Skeletal muscle satellite cell (primary cell): ENCODE results near the gene CRACDL.

Experiments
- H3K27me3 ChIP-seq: 2 replicates; pipeline ENCODE4 v1.7.0; 2013; ENCODE audit warnings: low read length; ENCODE audit not compliant: control insufficient read depth, insufficient read depth
- H3K36me3 ChIP-seq: 2 replicates; pipeline ENCODE4 v1.7.0; 2013; ENCODE audit warnings: mild to moderate bottlenecking, control low read depth, low read length; ENCODE audit not compliant: insufficient read depth
- H3K4me1 ChIP-seq: 2 replicates; pipeline ENCODE4 v1.7.0; 2013; ENCODE audit warnings: low read length; ENCODE audit not compliant: control insufficient read depth, insufficient read depth
- H3K4me2 ChIP-seq: 2 replicates; pipeline ENCODE4 v1.7.0; 2013; ENCODE audit warnings: mild to moderate bottlenecking, low read length
- H3K4me3 ChIP-seq: 2 replicates; pipeline ENCODE4 v1.7.0; 2013; ENCODE audit warnings: low read length
- H3K9ac ChIP-seq: 2 replicates; pipeline ENCODE4 v1.7.0; 2013; ENCODE audit warnings: mild to moderate bottlenecking, low read depth, low read length, moderate library complexity
- H3K9me3 ChIP-seq: replicated peaks from 2 replicates; pipeline ENCODE4 v1.7.0; 2013; ENCODE audit warnings: mild to moderate bottlenecking, control low read depth, low read length

CRACDL gene

DNA sequence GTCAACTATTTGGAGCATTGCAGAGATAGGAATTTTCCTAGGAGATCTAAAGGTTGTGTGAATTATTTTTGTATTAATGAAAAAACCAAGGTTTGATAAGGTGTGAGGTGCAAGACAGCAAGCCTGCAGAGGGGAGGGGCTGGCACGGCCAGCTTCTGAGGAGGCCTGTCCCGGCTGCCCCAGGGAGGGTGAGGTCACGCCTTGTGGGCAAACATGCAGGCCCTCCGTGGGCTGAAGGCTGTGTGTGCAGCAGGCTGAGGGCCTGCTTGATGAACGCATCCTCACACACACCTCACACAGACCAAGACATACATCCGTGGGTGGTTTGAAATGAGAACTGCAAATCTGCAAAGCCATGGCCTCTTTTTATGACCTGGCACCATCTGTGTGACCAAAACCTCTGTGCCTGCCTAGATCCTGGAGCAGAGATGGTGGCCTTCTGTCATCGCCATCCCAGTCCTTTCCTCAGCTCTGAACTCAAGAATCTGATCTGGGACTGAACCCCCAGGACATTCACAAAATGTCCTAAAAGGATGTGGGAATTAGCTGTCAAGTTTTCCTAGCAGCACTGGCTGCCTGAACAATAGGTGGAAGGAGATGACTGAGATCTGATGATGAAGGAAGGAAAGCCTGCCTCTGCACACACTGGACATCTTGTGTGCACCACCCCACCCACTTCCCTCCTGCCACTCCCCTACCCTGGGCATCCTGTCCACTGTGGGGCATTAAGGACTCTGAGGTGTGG is 102.7 kb downstream of the CRACDL start:
- H3K9ac ChIP-seq = no peak overlapping the region
- no peaks in the 10 kb centered on the region for H3K36me3 ChIP-seq
- no peaks in the 10 kb centered on the region for H3K4me1 ChIP-seq
- no peak overlapping the region for H3K4me2 ChIP-seq
- no peaks in the 10 kb centered on the region for H3K27me3 ChIP-seq
- H3K9me3 ChIP-seq = no peaks in the 10 kb centered on the region
- H3K4me3 ChIP-seq = no peak overlapping the region

DNA sequence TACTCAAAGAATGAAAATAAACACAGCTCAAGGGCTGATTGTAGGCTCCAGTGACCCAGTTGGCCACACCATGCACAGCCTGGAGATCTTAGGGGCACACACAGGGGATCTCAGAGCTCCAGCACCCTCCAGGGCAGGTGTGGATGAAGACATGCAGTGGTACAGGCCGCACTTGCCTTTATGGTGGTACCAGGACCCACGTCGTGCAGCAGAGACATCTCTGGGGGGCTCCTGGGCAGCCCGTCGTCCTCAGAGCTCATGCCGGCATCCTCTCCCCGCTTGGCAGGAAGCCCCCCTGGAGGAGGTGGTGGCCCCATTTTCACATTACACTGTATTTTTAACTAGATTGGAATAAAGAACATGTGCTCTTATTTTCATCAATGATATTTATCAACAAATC is 103.9 kb downstream of the CRACDL start:
- H3K4me2 ChIP-seq = no peak overlapping the region
- no peaks in the 10 kb centered on the region for H3K27me3 ChIP-seq
- no peaks in the 10 kb centered on the region for H3K36me3 ChIP-seq
- H3K4me3 ChIP-seq = no peak overlapping the region
- no peak overlapping the region for H3K9ac ChIP-seq
- no peaks in the 10 kb centered on the region for H3K4me1 ChIP-seq
- no peaks in the 10 kb centered on the region for H3K9me3 ChIP-seq

DNA sequence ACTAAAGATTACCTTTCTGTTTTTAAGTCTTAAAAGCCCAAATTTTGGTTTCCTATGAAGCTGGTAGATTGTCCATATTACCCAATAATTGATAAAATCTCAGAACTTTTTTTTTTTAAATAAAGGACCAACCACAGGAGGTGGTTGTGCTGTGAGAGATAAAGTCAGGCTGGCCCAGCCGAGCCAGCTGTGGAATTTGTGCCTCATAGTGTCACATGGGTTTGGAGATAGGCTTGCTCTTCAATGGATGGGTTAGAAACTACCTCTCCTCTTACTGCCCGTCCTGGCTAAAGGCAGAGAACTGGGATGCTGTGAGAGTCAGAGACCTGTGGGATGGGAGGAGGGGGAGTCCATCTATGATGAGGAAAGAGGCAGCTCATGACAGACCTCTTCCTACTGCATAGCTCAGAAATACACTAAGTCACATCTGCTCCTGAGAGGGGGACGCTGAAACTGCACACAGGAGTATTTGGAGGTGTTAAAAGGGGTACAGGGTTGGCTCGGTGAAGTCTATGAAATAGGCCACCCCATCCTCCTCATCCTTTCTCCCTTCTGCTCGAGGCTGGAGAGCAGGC is 105.4 kb downstream of the CRACDL start:
- no peaks in the 10 kb centered on the region for H3K9me3 ChIP-seq
- H3K27me3 ChIP-seq = no peaks in the 10 kb centered on the region
- no peak overlapping the region for H3K9ac ChIP-seq
- no peaks in the 10 kb centered on the region for H3K36me3 ChIP-seq
- H3K4me1 ChIP-seq = no peaks in the 10 kb centered on the region
- no peak overlapping the region for H3K4me2 ChIP-seq
- H3K4me3 ChIP-seq = no peak overlapping the region

DNA sequence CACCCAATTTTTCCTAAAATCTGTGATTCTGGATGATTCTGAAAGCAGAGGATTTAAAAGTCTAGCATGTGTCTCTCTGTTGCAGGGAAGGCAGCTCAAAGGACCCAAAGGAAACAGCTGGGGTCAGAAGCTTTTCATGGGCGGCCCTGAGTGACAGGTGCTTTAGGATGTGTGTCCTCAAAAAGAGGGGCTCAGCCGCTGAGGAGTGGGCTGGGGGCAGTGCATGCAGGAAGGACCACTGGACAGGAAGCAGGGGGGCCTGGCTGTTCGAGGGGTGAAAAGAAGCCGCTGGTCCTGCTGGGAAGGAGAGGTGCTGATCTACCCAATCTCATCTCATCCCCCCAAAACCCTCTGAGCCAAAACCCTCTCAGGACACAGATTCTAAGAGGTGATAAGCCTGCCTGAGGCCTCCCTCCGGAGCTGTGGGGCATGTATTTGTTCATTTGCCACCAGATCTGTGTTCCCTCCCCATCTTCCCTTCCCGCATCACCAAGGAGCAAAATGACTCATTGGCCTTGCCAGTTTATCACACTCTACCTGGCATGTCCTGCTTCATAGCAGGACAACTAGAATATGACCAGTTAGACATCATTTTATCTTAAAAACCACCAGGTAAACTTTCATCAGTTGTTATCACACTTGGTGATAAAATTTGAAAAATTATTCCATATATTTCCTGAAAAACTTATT is 106.3 kb downstream of the CRACDL start:
- H3K36me3 ChIP-seq = no peaks in the 10 kb centered on the region
- H3K9me3 ChIP-seq = no peaks in the 10 kb centered on the region
- H3K4me3 ChIP-seq = no peak overlapping the region
- peaks cover 7% of the 10 kb centered on the region for H3K27me3 ChIP-seq
- H3K9ac ChIP-seq = no peak overlapping the region
- no peaks in the 10 kb centered on the region for H3K4me1 ChIP-seq
- H3K4me2 ChIP-seq = no peak overlapping the region

DNA sequence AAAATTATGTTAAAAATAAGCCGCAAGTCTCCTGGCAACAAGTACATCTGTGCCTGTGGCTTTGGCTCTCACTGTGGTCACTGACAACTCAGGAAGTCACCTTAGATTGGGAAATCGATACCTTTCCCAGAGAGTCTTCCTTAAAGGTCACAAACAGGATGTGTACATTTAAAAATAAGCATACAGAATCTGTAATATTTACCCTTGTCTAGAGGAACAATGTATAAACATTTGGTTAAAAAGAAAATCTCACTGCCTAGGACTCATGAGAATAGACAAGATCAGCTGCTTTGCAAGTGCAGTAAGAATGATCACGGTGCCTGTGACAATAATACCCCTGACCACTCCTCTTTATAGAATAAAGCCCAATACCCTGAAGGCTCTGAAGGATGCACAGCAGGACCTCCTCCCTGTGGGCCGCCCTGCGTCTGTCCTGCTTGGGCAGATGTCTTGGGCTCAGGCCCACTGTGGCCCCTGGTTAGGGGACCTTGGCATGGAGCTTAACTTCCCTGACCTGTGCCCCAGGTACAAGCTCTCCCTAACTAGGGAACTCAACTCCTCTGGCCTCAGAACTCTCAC is 107.1 kb downstream of the CRACDL start:
- Histone ChIP-seq H3K4me1 (no peaks in the 10 kb centered on the region), H3K9me3 (no peaks in the 10 kb centered on the region), H3K9ac (no peak overlapping the region), H3K27me3 (peaks cover 13% of the 10 kb centered on the region), H3K4me2 (no peak overlapping the region), H3K4me3 (no peak overlapping the region), H3K36me3 (no peaks in the 10 kb centered on the region)

DNA sequence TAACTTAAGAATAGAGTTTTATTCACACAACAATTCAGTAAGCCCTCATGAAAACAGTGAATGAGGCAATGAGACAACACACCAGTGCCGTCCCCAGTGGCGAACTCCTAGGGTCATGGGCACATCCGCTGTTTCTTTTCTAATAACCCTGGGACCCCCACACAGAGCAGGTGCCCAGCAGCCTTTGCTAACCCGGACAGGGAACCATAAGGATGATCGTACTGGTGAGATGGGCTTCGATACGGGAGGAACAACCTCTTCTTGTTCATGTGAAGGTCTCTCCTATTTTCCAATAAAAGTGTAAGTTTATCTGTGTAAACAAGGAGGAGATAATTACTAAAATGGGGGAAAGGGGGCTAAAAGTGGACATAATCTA is 107.7 kb downstream of the CRACDL start:
- Histone ChIP-seq H3K4me1 (no peaks in the 10 kb centered on the region), H3K9ac (no peak overlapping the region), H3K9me3 (no peaks in the 10 kb centered on the region), H3K27me3 (peaks cover 18% of the 10 kb centered on the region), H3K36me3 (no peaks in the 10 kb centered on the region), H3K4me3 (no peak overlapping the region), H3K4me2 (no peak overlapping the region)

DNA sequence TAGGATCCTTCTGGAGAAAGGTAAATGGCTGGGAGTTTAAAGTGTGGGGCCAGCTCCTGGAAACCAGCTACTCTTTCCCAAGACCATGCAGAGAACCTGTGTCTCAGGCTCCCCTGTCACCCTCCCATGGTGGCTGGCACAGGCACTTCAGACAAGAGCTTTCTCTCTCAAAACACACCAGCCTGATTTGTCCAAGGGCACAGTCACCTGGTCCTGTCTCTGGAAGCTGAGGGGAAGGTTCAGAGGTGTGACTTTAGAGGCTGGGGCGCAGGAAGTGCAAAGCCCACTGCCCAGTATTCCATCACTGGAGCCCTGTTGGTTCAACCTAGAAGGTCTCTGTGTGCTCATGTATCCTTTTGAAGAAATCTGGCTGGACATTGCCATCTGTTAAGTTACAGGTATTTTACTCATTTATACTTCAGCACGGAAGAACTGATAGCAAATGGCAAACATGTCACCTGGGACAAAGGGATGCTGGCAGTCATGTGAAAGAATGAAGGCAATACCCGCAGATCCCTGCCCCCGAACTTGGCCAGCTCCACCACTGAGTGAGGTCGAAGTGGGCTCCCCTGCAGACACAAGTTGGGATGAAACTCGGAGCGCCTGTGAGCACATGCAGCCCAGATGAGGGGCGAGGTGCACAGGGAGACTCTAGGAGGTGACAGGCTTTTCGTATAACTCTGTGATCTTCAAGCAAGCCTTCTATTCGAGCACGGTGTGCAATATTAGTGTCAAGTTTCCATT is 108.2 kb downstream of the CRACDL start:
- Histone ChIP-seq H3K9ac (no peak overlapping the region), H3K36me3 (no peaks in the 10 kb centered on the region), H3K4me3 (no peak overlapping the region), H3K27me3 (peaks cover 21% of the 10 kb centered on the region), H3K4me1 (no peaks in the 10 kb centered on the region), H3K9me3 (no peaks in the 10 kb centered on the region), H3K4me2 (no peak overlapping the region)

DNA sequence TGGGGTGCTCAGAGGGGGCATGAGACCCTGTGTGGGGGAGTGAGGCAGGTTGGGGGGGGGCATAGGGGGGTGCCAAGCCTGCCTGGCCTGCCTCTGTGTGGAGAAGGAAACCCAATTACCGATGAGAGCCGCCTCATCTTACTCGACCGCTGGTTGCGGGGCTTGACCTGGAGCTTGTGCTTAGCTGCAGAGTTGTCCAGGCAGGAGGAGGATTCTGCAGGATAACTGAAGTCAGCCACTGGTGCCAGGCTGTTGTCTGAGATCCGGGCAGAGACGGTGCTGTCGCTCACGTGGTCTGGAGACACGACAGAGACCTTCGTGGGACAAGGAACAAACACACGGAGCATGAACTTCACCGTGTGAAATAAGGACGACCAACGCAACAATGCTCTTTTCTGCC is 109.2 kb downstream of the CRACDL start:
- no peak overlapping the region for H3K9ac ChIP-seq
- H3K27me3 ChIP-seq = peaks cover 25% of the 10 kb centered on the region
- no peaks in the 10 kb centered on the region for H3K9me3 ChIP-seq
- H3K4me2 ChIP-seq = no peak overlapping the region
- H3K4me1 ChIP-seq = no peaks in the 10 kb centered on the region
- no peaks in the 10 kb centered on the region for H3K36me3 ChIP-seq
- no peak overlapping the region for H3K4me3 ChIP-seq

DNA sequence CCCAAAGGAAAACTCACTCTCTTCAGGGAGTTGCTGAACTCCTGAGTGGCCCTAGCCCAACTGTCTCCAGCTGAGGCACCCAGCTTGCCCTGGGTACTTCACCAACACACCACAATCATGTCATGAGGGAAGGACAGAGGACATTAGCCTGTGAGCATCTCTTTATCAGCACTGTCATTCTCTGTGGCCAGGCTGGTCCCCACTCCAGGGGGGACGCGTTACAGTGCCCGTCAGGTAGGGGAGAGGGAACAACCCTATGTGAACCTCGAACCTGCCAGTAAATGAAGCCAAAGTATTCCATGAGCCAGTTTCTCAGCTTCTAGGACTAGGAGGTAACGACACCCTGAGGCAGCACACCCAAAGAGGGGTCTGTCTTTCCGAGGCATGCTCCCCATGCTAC is 110.2 kb downstream of the CRACDL start:
- Histone ChIP-seq H3K4me3 (no peak overlapping the region), H3K36me3 (no peaks in the 10 kb centered on the region), H3K9me3 (no peaks in the 10 kb centered on the region), H3K27me3 (peaks cover 29% of the 10 kb centered on the region), H3K4me1 (no peaks in the 10 kb centered on the region), H3K4me2 (no peak overlapping the region), H3K9ac (no peak overlapping the region)

DNA sequence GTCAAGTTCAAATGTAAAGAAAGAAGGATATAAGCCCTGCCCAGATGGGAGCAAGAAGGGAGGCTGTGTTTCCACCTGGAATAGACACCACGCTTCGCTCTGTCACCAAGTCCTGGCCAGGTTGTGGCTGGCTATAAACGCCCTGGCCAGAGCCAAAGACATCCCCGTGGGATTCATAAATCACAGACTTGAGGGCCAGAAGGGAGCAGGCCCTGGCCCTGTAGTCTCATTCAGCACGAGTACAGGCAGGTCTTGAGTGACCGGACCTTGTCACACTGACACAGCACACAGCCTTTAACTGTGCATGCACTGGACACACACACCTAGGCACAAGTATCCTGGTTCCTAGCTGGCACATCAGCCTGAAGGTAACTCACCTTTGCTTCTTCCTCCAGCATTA is 110.6 kb downstream of the CRACDL start:
- Histone ChIP-seq H3K4me3 (no peak overlapping the region), H3K9me3 (no peaks in the 10 kb centered on the region), H3K9ac (no peak overlapping the region), H3K36me3 (no peaks in the 10 kb centered on the region), H3K4me2 (no peak overlapping the region), H3K4me1 (no peaks in the 10 kb centered on the region), H3K27me3 (peaks cover 31% of the 10 kb centered on the region)

DNA sequence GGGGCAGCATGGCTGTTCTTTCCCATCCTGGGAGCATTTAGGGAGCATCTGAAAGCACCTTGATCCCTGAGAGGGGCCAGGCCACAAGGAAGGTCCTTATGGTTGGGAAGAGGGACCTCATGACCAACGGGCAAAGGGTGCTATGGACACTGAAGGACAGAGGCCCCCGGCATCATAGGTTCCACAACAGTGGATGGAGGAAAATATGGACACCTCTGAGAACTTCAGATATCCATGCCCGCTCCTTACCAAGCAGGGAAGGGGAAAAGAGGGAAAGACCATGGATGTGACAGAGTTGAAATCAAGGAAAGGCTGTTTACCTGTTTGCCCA is 111.0 kb downstream of the CRACDL start:
- no peak overlapping the region for H3K4me3 ChIP-seq
- H3K9me3 ChIP-seq = no peaks in the 10 kb centered on the region
- no peak overlapping the region for H3K9ac ChIP-seq
- H3K27me3 ChIP-seq = peaks cover 31% of the 10 kb centered on the region
- H3K36me3 ChIP-seq = no peaks in the 10 kb centered on the region
- no peaks in the 10 kb centered on the region for H3K4me1 ChIP-seq
- H3K4me2 ChIP-seq = no peak overlapping the region
